GM19328 (cell line): ENCODE results near the gene TRIP13.

Source experiments
- ATAC-seq: cut with Tn5 transposase; IDR thresholded peaks from one replicate; pipeline ENCODE4 v1.9.1; 2021; ENCODE audit warnings: mild to moderate bottlenecking, moderate library complexity; ENCODE audit not compliant: unreplicated experiment

Gene TRIP13

GRCh38 chr5:963673-964531 is 71.2 kb downstream of the TRIP13 start:
- peak; percentile 63 for ATAC-seq

- no peak for ATAC-seq
These were observed 72.1 kb downstream of the TRIP13 start for GRCh38 chr5:964821-965220.

GRCh38 chr5:965604-966344 is 73.1 kb downstream of the TRIP13 start:
- no peak for ATAC-seq

GRCh38 chr5:966345-966710 is 73.6 kb downstream of the TRIP13 start:
- ATAC-seq: no peak

GRCh38 chr5:966941-967340 is 74.3 kb downstream of the TRIP13 start:
- ATAC-seq: no peak
